Activated T-helper 17 cell treated with anti-CD3 and anti-CD28 coated beads, Interleukin-2, amount 50 U/mL, for 72 hours (primary cell): ENCODE data around the gene RPS29. TPM values are rescaled to one million over a fixed set of nuclear protein-coding genes. Genes with fewer than 3 reads are reported as not detected.
"Not testable (repeated sequence)": the region's sequence is repeated elsewhere in the genome, so short reads cannot be mapped to it uniquely, and the experiment has no call there.

Source experiments
- ATAC-seq: fragments of 150-1000 bp; cut with Tn5 transposase; replicated peaks from 2 replicates; pipeline ENCODE4 v1.10.0; 2021; ENCODE audit warnings: mild to moderate bottlenecking, moderate library complexity
- H3K27ac Mint-ChIP-seq: one replicate; pipeline ENCODE4 v1.8.0; 2022; ENCODE audit warnings: mixed read lengths
- H3K27me3 Mint-ChIP-seq: one replicate; pipeline ENCODE4 v1.8.0; 2022; ENCODE audit warnings: mixed read lengths
- H3K36me3 Mint-ChIP-seq: one replicate; pipeline ENCODE4 v1.8.0; 2022; ENCODE audit warnings: low read depth, mild to moderate bottlenecking, mixed read lengths
- H3K4me1 Mint-ChIP-seq: one replicate; pipeline ENCODE4 v1.8.0; 2022; ENCODE audit warnings: mixed read lengths
- H3K4me3 Mint-ChIP-seq: one replicate; pipeline ENCODE4 v1.8.0; 2022; ENCODE audit warnings: mild to moderate bottlenecking, mixed read lengths
- H3K9me3 Mint-ChIP-seq: one replicate; pipeline ENCODE4 v1.8.0; 2022; ENCODE audit warnings: mixed read lengths
- total RNA-seq, 2 donors: library from RNA; stranded (reverse); gene quantifications; one replicate each; pipeline ENCODE4 v1.2.3, GENCODE V29; 2022

RPS29 gene
- total RNA-seq, 2 donors from 2014 or later: 2,187 to 2,396 TPM

DNA sequence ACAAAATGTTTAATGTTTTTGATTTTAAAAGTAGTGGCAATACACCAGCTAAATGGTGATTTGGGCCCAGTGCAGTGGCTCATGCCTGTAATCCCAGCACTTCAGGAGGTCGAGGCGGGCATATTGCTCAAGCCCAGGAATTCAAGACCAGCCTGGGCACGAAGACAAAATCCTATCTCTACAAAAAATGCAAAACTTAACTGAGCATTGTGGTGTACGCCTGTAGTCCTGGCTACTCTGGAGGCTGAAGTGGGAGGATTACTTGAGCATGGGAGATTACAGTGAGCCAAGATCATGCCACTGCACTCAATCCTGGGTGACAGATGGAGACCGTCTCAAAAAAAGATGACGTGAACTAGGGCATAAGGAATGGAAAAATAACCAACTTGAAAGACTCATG is 29.6 kb upstream of the RPS29 start:
- Mint-ChIP-seq H3K4me3 (no peak overlapping the region), H3K27ac (peak overlapping the region; percentile 48), H3K9me3 (no peaks in the 10 kb centered on the region), H3K36me3 (peaks cover 69% of the 10 kb centered on the region), H3K4me1 (peaks cover 11% of the 10 kb centered on the region), H3K27me3 (no peaks in the 10 kb centered on the region)
- no peak for ATAC-seq

GRCh38 chr14:49614196-49614595 is 28.0 kb upstream of the RPS29 start:
- H3K36me3 Mint-ChIP-seq: peaks cover 61% of the 10 kb centered on the region
- no peaks in the 10 kb centered on the region for H3K27me3 Mint-ChIP-seq
- no peaks in the 10 kb centered on the region for H3K9me3 Mint-ChIP-seq
- H3K4me1 Mint-ChIP-seq: peaks cover 11% of the 10 kb centered on the region
- no peak for ATAC-seq
- no peak overlapping the region for H3K27ac Mint-ChIP-seq
- no peak overlapping the region for H3K4me3 Mint-ChIP-seq

DNA sequence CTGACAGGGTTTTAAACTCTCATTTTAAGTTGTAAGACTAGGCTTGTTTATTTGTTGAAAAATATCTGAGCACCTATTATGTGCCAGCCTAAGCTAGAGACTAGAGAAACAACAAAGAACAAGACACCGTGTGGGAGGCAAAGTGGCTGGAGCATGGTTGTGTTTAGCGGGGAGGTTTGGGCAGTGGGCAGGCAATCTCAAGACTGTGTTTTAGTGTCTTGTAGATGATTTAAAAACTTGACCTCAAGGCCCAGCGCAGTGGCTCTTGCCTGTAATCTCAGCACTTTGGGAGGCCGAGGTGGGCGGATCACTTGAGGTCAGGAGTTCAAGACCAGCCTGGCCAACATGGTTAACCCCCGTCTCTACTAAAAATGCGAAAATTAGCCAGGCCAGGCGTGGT is 26.5 kb upstream of the RPS29 start:
- Mint-ChIP-seq H3K9me3 (no peaks in the 10 kb centered on the region), H3K27me3 (no peaks in the 10 kb centered on the region), H3K4me1 (no peaks in the 10 kb centered on the region), H3K4me3 (no peak overlapping the region), H3K36me3 (peaks cover 57% of the 10 kb centered on the region), H3K27ac (no peak overlapping the region)
- no peak for ATAC-seq

GRCh38 chr14:49612251-49612650 is 26.1 kb upstream of the RPS29 start:
- H3K4me3 Mint-ChIP-seq: no peak overlapping the region
- no peaks in the 10 kb centered on the region for H3K4me1 Mint-ChIP-seq
- no peak for ATAC-seq
- H3K36me3 Mint-ChIP-seq: peaks cover 57% of the 10 kb centered on the region
- no peaks in the 10 kb centered on the region for H3K9me3 Mint-ChIP-seq
- no peaks in the 10 kb centered on the region for H3K27me3 Mint-ChIP-seq
- H3K27ac Mint-ChIP-seq: no peak overlapping the region

DNA sequence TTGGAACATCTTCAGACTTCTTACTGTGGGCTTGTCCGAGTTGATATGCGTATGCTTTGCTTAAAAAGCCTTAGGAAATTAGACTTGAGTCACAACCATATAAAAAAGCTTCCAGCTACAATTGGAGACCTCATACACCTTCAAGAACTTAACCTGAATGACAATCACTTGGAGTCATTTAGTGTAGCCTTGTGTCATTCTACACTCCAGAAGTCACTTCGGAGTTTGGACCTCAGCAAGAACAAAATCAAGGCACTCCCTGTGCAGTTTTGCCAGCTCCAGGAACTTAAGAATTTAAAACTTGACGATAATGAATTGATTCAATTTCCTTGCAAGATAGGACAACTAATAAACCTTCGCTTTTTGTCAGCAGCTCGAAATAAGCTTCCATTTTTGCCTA is 21.4 kb upstream of the RPS29 start:
- Mint-ChIP-seq H3K27me3 (no peaks in the 10 kb centered on the region), H3K4me1 (peaks cover 5% of the 10 kb centered on the region), H3K4me3 (no peak overlapping the region), H3K9me3 (no peaks in the 10 kb centered on the region), H3K27ac (no peak overlapping the region), H3K36me3 (peaks cover 62% of the 10 kb centered on the region)
- ATAC-seq: no peak

- peak within 1 kb of the TSS; percentile 98 for H3K27ac Mint-ChIP-seq
- peaks cover 41% of the 10 kb centered on the region for H3K36me3 Mint-ChIP-seq
- H3K9me3 Mint-ChIP-seq: no peaks in the 10 kb centered on the region
- peaks cover 10% of the 10 kb centered on the region for H3K4me1 Mint-ChIP-seq
- peak within 1 kb of the TSS; percentile 99 for H3K4me3 Mint-ChIP-seq
- H3K27me3 Mint-ChIP-seq: no peaks in the 10 kb centered on the region
- peak; percentile 88 for ATAC-seq
Measured at GRCh38 chr14:49598485-49599300, 12.5 kb upstream of the RPS29 start, which contains the start of gene LRR1. Gene LRR1 (plus strand): TSS chr14:49598940. CDS start chr14:49599021, 81 bp downstream.

GRCh38 chr14:49598189-49598484 is 12.0 kb upstream of the RPS29 start:
- Mint-ChIP-seq H3K36me3 (peaks cover 37% of the 10 kb centered on the region), H3K4me1 (peaks cover 10% of the 10 kb centered on the region), H3K27ac (peak overlapping the region; percentile 98), H3K9me3 (no peaks in the 10 kb centered on the region), H3K27me3 (no peaks in the 10 kb centered on the region), H3K4me3 (peak overlapping the region; percentile 99)
- ATAC-seq: peak; percentile 19

DNA sequence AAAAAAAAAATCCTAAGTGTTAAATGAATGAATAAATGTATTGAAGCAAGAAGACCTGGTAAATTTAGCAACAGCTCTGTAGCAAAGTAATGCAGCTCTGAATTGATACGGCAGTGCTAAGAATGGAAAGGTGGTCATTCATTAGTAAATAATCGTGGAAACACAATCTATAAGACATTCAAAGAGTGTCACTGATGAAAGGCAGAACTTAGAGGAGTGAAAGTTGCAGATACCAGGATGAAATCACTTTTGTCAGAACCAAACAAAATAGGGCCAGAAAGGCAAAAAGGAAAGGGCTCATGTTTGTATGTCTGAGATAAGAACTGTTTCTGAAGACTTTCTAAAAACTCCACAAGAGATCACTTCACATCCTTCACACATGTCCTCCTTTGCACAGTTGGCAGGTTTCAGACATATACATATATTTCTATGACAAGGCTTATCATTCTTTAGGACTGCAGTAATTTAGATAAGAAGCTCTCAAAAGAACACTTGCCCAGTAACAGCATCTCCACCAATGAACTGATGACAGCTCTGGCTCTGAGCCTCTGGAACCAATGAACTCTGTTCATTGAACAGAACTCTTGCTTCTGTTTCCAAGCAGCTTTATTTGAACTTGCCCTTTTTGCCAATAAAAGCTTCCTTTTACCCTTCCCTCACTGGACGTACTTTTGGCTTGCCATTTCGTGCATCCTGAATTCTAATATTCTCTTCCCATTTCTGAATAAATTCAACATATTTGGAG is 8.3 kb upstream of the RPS29 start:
- no peak for ATAC-seq
- H3K27ac Mint-ChIP-seq: no peak overlapping the region
- H3K36me3 Mint-ChIP-seq: peaks cover 14% of the 10 kb centered on the region
- H3K4me3 Mint-ChIP-seq: no peak overlapping the region
- no peaks in the 10 kb centered on the region for H3K27me3 Mint-ChIP-seq
- peaks cover 3% of the 10 kb centered on the region for H3K4me1 Mint-ChIP-seq
- no peaks in the 10 kb centered on the region for H3K9me3 Mint-ChIP-seq

DNA sequence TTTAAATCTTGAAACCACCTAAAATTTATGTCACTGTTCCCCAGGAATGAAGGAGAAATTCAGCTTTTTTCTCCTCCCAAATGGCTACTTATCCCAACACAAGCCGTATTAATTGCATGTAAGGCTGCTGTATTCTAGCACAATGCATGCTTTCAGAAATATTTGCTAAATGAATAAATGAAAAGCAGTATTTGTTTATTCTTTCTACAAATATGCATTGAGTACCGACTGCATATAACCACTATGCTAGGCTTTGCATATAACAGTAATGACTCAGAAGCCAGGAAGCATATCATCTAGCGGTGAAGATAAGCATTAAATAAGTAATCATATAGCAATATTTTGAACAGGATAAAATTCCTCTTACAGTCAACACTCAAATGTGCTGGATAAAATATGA is 6.8 kb upstream of the RPS29 start:
- H3K36me3 Mint-ChIP-seq: peaks cover 3% of the 10 kb centered on the region
- no peak overlapping the region for H3K4me3 Mint-ChIP-seq
- no peaks in the 10 kb centered on the region for H3K27me3 Mint-ChIP-seq
- no peak overlapping the region for H3K27ac Mint-ChIP-seq
- no peaks in the 10 kb centered on the region for H3K9me3 Mint-ChIP-seq
- no peak for ATAC-seq
- peaks cover 4% of the 10 kb centered on the region for H3K4me1 Mint-ChIP-seq

DNA sequence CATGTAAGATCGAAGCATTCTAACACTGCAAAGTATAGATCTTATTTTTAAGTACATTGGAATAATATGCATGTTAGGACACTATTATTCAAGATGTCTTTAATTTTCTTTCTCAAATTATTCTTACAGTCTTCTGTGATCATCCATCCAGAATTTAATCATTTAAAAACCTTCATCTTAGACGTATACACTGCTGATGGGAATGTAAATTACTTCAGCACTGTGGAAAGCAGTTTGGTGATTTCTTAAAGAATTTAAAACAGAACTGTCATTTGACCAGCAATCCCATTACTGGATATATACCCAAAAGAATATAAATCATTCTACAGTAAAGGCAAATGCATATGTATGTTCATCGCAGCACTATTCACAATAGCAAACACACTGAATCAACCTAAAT is 3.2 kb upstream of the RPS29 start:
- Mint-ChIP-seq H3K27ac (no peak overlapping the region), H3K27me3 (no peaks in the 10 kb centered on the region), H3K9me3 (no peaks in the 10 kb centered on the region), H3K4me3 (no peak overlapping the region), H3K4me1 (peaks cover 11% of the 10 kb centered on the region), H3K36me3 (peaks cover 26% of the 10 kb centered on the region)
- no peak for ATAC-seq

DNA sequence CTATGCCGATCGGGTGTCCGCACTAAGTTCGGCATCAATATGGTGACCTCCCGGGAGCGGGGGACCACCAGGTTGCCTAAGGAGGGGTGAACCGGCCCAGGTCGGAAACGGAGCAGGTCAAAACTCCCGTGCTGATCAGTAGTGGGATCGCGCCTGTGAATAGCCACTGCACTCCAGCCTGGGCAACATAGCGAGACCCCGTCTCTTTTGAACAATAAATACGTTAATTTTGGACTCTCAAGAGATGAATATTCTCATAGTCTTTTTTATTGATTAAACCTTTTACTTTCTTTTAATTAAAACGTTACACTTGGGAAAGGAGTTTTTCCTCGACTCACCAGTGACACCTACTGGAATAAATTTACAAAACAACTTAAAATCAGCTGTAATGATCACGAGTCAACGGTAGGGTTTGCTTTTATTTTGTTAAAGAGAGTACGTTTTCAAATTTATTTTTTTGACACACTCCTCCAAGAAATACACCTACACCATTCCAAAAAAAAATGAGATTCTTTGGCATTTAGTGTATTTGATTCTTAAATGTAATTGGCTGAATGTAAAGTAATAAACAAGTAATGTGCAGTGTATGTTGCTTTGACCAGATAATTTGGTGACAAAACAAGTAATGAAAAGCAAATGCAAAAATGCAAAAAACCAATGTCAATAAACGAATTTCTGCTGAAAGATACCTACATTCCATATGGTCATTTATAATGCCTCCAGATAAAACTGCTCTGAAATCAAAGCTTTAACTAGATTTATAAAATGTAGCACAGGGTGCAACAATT is 687 bp upstream of the RPS29 start:
- Mint-ChIP-seq H3K4me3 (peak overlapping the region; percentile 95), H3K4me1 (peaks cover 27% of the 10 kb centered on the region), H3K27ac (peak overlapping the region; percentile 99), H3K36me3 (peaks cover 52% of the 10 kb centered on the region), H3K27me3 (no peaks in the 10 kb centered on the region), H3K9me3 (no peaks in the 10 kb centered on the region)
- peak; percentile 38 for ATAC-seq

- Mint-ChIP-seq H3K4me3 (peak overlapping the region; percentile 95), H3K27ac (peak overlapping the region; percentile 99), H3K36me3 (peaks cover 67% of the 10 kb centered on the region), H3K4me1 (peaks cover 38% of the 10 kb centered on the region)
- ATAC-seq, H3K9me3 Mint-ChIP-seq, H3K27me3 Mint-ChIP-seq: not testable (repeated sequence)
Measured at GRCh38 chr14:49584981-49585640, 1.1 kb downstream of the RPS29 start.

GRCh38 chr14:49584058-49584457 is 2.1 kb downstream of the RPS29 start:
- H3K4me1 Mint-ChIP-seq: peaks cover 38% of the 10 kb centered on the region

DNA sequence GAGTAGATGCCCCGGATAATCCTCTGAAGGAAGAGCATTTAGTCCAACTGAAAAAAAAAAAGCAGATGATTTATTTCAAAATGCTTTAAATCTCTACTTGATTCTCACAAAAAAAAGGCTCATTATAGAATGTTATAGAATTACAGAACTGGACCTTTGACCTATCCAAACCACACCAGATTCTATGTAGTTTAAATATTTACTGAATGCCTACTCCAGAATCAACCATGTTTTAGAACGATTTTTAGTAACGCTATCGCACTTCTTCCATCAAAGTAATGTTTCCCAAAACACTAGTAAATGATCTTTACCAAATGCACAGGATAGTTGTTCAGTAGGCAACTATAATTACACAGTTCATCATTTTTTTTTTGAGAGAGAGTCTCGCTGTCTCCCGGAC is 2.6 kb downstream of the RPS29 start:
- Mint-ChIP-seq H3K27me3 (no peaks in the 10 kb centered on the region), H3K27ac (peak overlapping the region; percentile 99), H3K36me3 (peaks cover 82% of the 10 kb centered on the region), H3K4me1 (peaks cover 38% of the 10 kb centered on the region), H3K9me3 (no peaks in the 10 kb centered on the region), H3K4me3 (peak overlapping the region; percentile 95)
- ATAC-seq: no peak

More at GRCh38 chr14:49584058-49584457, 2.1 kb downstream of the RPS29 start:
- peaks cover 77% of the 10 kb centered on the region for H3K36me3 Mint-ChIP-seq
- no peak for ATAC-seq
- peak overlapping the region; percentile 95 for H3K4me3 Mint-ChIP-seq
- H3K9me3 Mint-ChIP-seq: no peaks in the 10 kb centered on the region
- H3K27ac Mint-ChIP-seq: peak overlapping the region; percentile 99
- no peaks in the 10 kb centered on the region for H3K27me3 Mint-ChIP-seq
